A673 (cell line): ENCODE measurements around the gene CA5A. TPM values are rescaled to one million over a fixed set of nuclear protein-coding genes. Genes with fewer than 3 reads are reported as not detected.

Experiments used
- BruUV-seq: library from RNA; stranded (reverse); fragments of 400-500 nt; replicated peaks from 2 replicates; lab custom pipeline; 2021; lab: Mats Ljungman, UMichigan
- CTCF ChIA-PET: fragments of 300-600 bp; sonication (Branson Sonifier 250); formaldehyde crosslinking; loops from one replicate; lab custom pipeline; 2022; ENCODE audit warnings: antibody characterized with exemption; lab: Charles Lee
- POLR2A ChIA-PET: fragments of 300-600 bp; sonication (Branson Sonifier 250); formaldehyde crosslinking; loops from one replicate; lab custom pipeline; 2022; ENCODE audit warnings: antibody characterized with exemption; ENCODE audit not compliant: low non-redundant PET; lab: Charles Lee
- DNase-seq: peaks from one replicate; pipeline ENCODE4 v3.0.0-alpha.2; 2015; ENCODE audit warnings: low spot score
- H3K27ac ChIP-seq: fragments of 200-600 bp; sonication (generic); 2 replicates; pipeline ENCODE4 v1.5.1; 2016; ENCODE audit warnings: mixed run types, low read depth, mild to moderate bottlenecking, mixed read lengths, antibody characterized with exemption, low read length; ENCODE audit not compliant: poor library complexity, severe bottlenecking
- H3K27me3 ChIP-seq: fragments of 200-600 bp; sonication (generic); replicated peaks from 2 replicates; pipeline ENCODE4 v1.6.1; 2017; ENCODE audit warnings: mixed run types, low read depth, mild to moderate bottlenecking, mixed read lengths, antibody characterized with exemption, low read length; ENCODE audit not compliant: insufficient read depth, poor library complexity
- H3K36me3 ChIP-seq: fragments of 200-600 bp; sonication (generic); 2 replicates; pipeline ENCODE4 v1.6.1; 2016; ENCODE audit warnings: mixed run types, mild to moderate bottlenecking, mixed read lengths, antibody characterized with exemption, low read length; ENCODE audit not compliant: insufficient read depth, poor library complexity, severe bottlenecking
- H3K4me1 ChIP-seq: fragments of 200-600 bp; sonication (generic); 2 replicates; pipeline ENCODE4 v1.6.1; 2017; ENCODE audit warnings: mixed run types, mild to moderate bottlenecking, mixed read lengths, antibody characterized with exemption, low read length; ENCODE audit not compliant: insufficient read depth, poor library complexity, severe bottlenecking
- H3K4me3 ChIP-seq: fragments of 200-600 bp; sonication (generic); 2 replicates; pipeline ENCODE4 v1.5.1; 2016; ENCODE audit warnings: low read depth, mixed run types, mild to moderate bottlenecking, mixed read lengths, low read length; ENCODE audit not compliant: poor library complexity, severe bottlenecking
- H3K9me3 ChIP-seq: fragments of 200-600 bp; sonication (generic); 2 replicates; pipeline ENCODE4 v1.6.1; 2016; ENCODE audit warnings: mixed run types, low read depth, mild to moderate bottlenecking, mixed read lengths, antibody characterized with exemption, low read length; ENCODE audit not compliant: poor library complexity, severe bottlenecking
- CTCF ChIP-seq: fragments of 300-800, 200-600 bp; sonication (generic); conservative IDR thresholded peaks from 2 replicates; pipeline ENCODE4 v1.5.1; 2017; ENCODE audit warnings: low read depth, mild to moderate bottlenecking, antibody characterized with exemption, low read length, moderate library complexity, mixed read lengths
- EZH2 ChIP-seq: fragments of 200-600 bp; sonication (generic); IDR thresholded peaks from 2 replicates; pipeline ENCODE4 v1.6.1; 2017; ENCODE audit warnings: borderline replicate concordance, low read depth, mild to moderate bottlenecking, mixed read lengths, antibody characterized with exemption, low read length; ENCODE audit not compliant: poor library complexity, severe bottlenecking
- intact Hi-C: fragments of 100-400 bp; cut with micrococcal nuclease; formaldehyde crosslinking; loops from one replicate; pipeline ENCODE4 v1.10.0; 2022; ENCODE audit not compliant: unreplicated experiment
- total RNA-seq: library from RNA; stranded (reverse); gene quantifications from 2 replicates; pipeline ENCODE4 v1.2.3, GENCODE V29; 2021

Gene CA5A
- total RNA-seq, 1 experiment from 2014 or later: not detected

GRCh38 chr16:87949071-87949744, 12.9 kb upstream of the CA5A start:
- CTCF ChIA-PET: no interaction called here
- no peak for TF ChIP-seq EZH2
- TF ChIP-seq CTCF: no peak
- Histone ChIP-seq H3K4me3 (no peak overlapping the region), H3K4me1 (peaks cover 11% of the 10 kb centered on the region), H3K36me3 (peaks cover 11% of the 10 kb centered on the region), H3K27ac (no peak overlapping the region), H3K9me3 (no peaks in the 10 kb centered on the region), H3K27me3 (no peaks in the 10 kb centered on the region)
- BruUV-seq: no TSS peak
- POLR2A ChIA-PET: no interaction called here
- DNase-seq: no peak
- intact Hi-C loops: no loop called here

- POLR2A ChIA-PET: no interaction called here
- CTCF ChIA-PET: no interaction called here
- Histone ChIP-seq H3K4me1 (peaks cover 11% of the 10 kb centered on the region), H3K9me3 (no peaks in the 10 kb centered on the region), H3K27me3 (no peaks in the 10 kb centered on the region), H3K27ac (no peak overlapping the region), H3K36me3 (peaks cover 6% of the 10 kb centered on the region), H3K4me3 (no peak overlapping the region)
- TF ChIP-seq EZH2 (no peak), CTCF (no peak)
- intact Hi-C loops: no loop called here
- no peak for DNase-seq
- no TSS peak for BruUV-seq
Measured at GRCh38 chr16:87948735-87949070, 12.4 kb upstream of the CA5A start.

GRCh38 chr16:87948119-87948545, 11.8 kb upstream of the CA5A start:
- CTCF ChIA-PET: interaction anchor here (0.6 kb wide), 1 partner anchor 374 kb away, joined by 4 read pairs; no protein-coding TSS in a partner anchor
- Histone ChIP-seq H3K4me3 (no peak overlapping the region), H3K36me3 (no peaks in the 10 kb centered on the region), H3K27me3 (no peaks in the 10 kb centered on the region), H3K9me3 (no peaks in the 10 kb centered on the region), H3K27ac (no peak overlapping the region), H3K4me1 (peaks cover 8% of the 10 kb centered on the region)
- intact Hi-C loops: no loop called here
- POLR2A ChIA-PET: no interaction called here
- DNase-seq: no peak
- no TSS peak for BruUV-seq
- TF ChIP-seq EZH2 (no peak), CTCF (no peak)
